Spleen (tissue), 11 donors: ENCODE data around the gene DNMT1. TPM values are rescaled to one million over a fixed set of nuclear protein-coding genes. Genes with fewer than 3 reads are reported as not detected.
"Not testable (repeated sequence)": the region's sequence is repeated elsewhere in the genome, so short reads cannot be mapped to it uniquely, and the experiment has no call there.

ENCODE experiments used
- DNase-seq: peaks from one replicate; pipeline ENCODE4 v3.0.0-alpha.2; 2020
- H3K27ac ChIP-seq, 8 donors: fragments of 200-600 bp; sonication (generic) in 7 of 8; 1 replicate in 4 of 8; 2 replicates in 4 of 8; pipeline versions ENCODE4 v1.5.0 to v1.8.0; 2016 to 2021; ENCODE audit warnings: inconsistent platforms in 4 of 8, mild to moderate bottlenecking in 4 of 8, moderate library complexity in 1 of 8
- H3K27me3 ChIP-seq, 7 donors: fragments of 200-600 bp; sonication (generic) in 6 of 7; replicated peaks in 1 of 7; 1 replicate in 4 of 7; 2 replicates in 3 of 7; pipeline versions ENCODE4 v1.5.0 to v1.8.0; 2016 to 2021; ENCODE audit warnings: inconsistent platforms in 3 of 7, mild to moderate bottlenecking in 1 of 7
- H3K36me3 ChIP-seq, 6 donors: fragments of 200-600 bp; sonication (generic) in 5 of 6; 1 replicate in 4 of 6; 2 replicates in 2 of 6; pipeline versions ENCODE4 v1.5.0 to v1.8.0; 2016 to 2021; ENCODE audit warnings: inconsistent platforms in 2 of 6
- H3K4me1 ChIP-seq, 6 donors: fragments of 200-600 bp; sonication (generic) in 5 of 6; 1 replicate in 3 of 6; 2 replicates in 3 of 6; pipeline versions ENCODE4 v1.5.0 to v1.8.0; 2016 to 2021; ENCODE audit warnings: inconsistent platforms in 3 of 6
- H3K4me3 ChIP-seq, 8 donors: fragments of 200-600 bp; sonication (generic) in 7 of 8; 1 replicate in 4 of 8; 2 replicates in 4 of 8; pipeline versions ENCODE4 v1.5.0 to v1.8.0; 2016 to 2021; ENCODE audit warnings: inconsistent platforms in 4 of 8, mild to moderate bottlenecking in 4 of 8, moderate library complexity in 2 of 8
- H3K9me3 ChIP-seq, 8 donors: fragments of 200-600 bp; sonication (generic) in 7 of 8; 1 replicate in 4 of 8; 2 replicates in 4 of 8; pipeline versions ENCODE4 v1.5.0 to v1.8.0; 2016 to 2021; ENCODE audit warnings: inconsistent platforms in 4 of 8
- POLR2A ChIP-seq, 3 donors: fragments of 450-650 bp; IDR thresholded peaks; one replicate each; pipeline ENCODE4 v1.5.1; 2017; ENCODE audit warnings: antibody characterized with exemption in 3 of 3, mild to moderate bottlenecking in 1 of 3
- POLR2AphosphoS5 ChIP-seq, 3 donors: sonication (generic); formaldehyde crosslinking; IDR thresholded peaks; one replicate each; pipeline ENCODE4 v1.5.1; 2017; ENCODE audit warnings: antibody characterized with exemption in 3 of 3
- WGBS, 5 donors: extraction: QIAGEN DNeasy Blood & Tissue Kit in 3 of 5; methylation state at CpG; one replicate each; pipeline versions ENCODE4 v1.1.5 to v1.1.7; 2013 to 2018; 5-methylcytosine and 5-hydroxymethylcytosine counted together
- intact Hi-C: fragments of 100-400 bp; cut with DNase I; formaldehyde crosslinking; loops from one replicate; pipeline ENCODE4 v1.15.0; 2023; ENCODE audit warnings: low total_unique reads
- polyA plus RNA-seq, 3 donors: library from polyadenylated mRNA; stranded (reverse); fragments of 200-250 nt; gene quantifications; one replicate each; pipeline ENCODE4 v1.2.1, GENCODE V29; 2013
- total RNA-seq, 7 donors: library from RNA; depleted of rRNA in 3 of 7; stranded (reverse); fragments of >200 nt in 3 of 7; fragmentation: NEBNext Ultra II Directional in 4 of 7; extraction: Animal tissue kit (Norgen Biotek cat#: 25700) in 4 of 7; gene quantifications; one replicate each; pipeline versions ENCODE4 v1.1.0 to v1.2.1, GENCODE V29; 2016 to 2021
- TF ChIP-seq, protein P1 (sequence below), 11 experiments: fragments of 200-600 bp in 7 of 11; fragments of 450-650 bp in 4 of 11; sonication (generic) in 4 of 11; IDR thresholded peaks in 8 of 11; conservative IDR thresholded peaks in 3 of 11; 1 replicate in 7 of 11; 2 replicates in 4 of 11; pipeline versions ENCODE4 v1.4.0 to v1.8.0; 2016 to 2021; ENCODE audit warnings: antibody characterized with exemption in 11 of 11, inconsistent platforms in 4 of 11, mild to moderate bottlenecking in 1 of 11
- donor health status: healthy with polysubstance abuse.
- donor health status: DM: no; HTN: no; CAD: no; lungs with moderate emphysema.
- donor health status: DM: no; HTN: no; CAD: no.
- donor health status: Bipolar disorder and iron deficiency.
- donor health status: healthy.
- donor health status: DM: no; HTN: no; CAD: no.
- donor health status: DM: yes; HTN: yes; CAD: no.

Gene DNMT1
- total and polyA plus RNA-seq, 10 donors = 40.6 to 131 (median 71.8) TPM

DNA sequence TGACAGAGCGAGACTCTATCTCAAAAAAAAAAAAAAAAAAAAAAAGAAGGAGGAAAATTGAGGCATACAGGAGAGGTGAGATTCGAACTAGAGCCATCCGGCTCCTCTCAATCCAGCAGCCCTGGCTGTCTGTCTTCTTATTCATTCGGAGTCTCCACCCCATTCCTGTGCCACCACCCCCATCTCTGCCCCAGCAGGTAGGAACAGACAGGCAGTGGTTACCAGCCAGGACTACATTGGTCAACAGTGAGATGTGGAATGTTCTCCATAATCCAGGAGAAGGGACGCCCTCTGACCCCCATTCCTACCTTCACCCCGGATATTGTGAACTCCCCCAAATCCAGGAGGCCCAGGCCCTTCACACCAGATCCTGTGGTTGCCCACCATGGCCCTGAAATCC lies 42.9 kb upstream of the DNMT1 start:
- no peak for DNase-seq
- no peaks in the 10 kb centered on the region for H3K27me3 ChIP-seq
- peaks cover 11 to 51% (median 22%) of the 10 kb centered on the region in 6 donors for H3K4me1 ChIP-seq
- 88 to 96% (median 93%) methylated on average over 6 of the region's 6 CpGs for WGBS, 5 donors
- TF ChIP-seq POLR2AphosphoS5 (IDR thresholded peaks at IDR 0.05) = no peak
- no peak for TF ChIP-seq POLR2A (IDR thresholded peaks at IDR 0.05)
- TF ChIP-seq, protein P1, sequence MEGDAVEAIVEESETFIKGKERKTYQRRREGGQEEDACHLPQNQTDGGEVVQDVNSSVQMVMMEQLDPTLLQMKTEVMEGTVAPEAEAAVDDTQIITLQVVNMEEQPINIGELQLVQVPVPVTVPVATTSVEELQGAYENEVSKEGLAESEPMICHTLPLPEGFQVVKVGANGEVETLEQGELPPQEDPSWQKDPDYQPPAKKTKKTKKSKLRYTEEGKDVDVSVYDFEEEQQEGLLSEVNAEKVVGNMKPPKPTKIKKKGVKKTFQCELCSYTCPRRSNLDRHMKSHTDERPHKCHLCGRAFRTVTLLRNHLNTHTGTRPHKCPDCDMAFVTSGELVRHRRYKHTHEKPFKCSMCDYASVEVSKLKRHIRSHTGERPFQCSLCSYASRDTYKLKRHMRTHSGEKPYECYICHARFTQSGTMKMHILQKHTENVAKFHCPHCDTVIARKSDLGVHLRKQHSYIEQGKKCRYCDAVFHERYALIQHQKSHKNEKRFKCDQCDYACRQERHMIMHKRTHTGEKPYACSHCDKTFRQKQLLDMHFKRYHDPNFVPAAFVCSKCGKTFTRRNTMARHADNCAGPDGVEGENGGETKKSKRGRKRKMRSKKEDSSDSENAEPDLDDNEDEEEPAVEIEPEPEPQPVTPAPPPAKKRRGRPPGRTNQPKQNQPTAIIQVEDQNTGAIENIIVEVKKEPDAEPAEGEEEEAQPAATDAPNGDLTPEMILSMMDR (IDR thresholded peaks at IDR 0.05 in 8 of 11, conservative IDR thresholded peaks at IDR 0.05 in 3 of 11) = no peak
- H3K36me3 ChIP-seq = no peaks in the 10 kb centered on the region
- no peaks in the 10 kb centered on the region for H3K9me3 ChIP-seq
- no peak overlapping the region for H3K4me3 ChIP-seq
- peak overlapping the region in 1 of 8 donors; percentile 11 for H3K27ac ChIP-seq
- intact Hi-C loops = no loop called here

DNA sequence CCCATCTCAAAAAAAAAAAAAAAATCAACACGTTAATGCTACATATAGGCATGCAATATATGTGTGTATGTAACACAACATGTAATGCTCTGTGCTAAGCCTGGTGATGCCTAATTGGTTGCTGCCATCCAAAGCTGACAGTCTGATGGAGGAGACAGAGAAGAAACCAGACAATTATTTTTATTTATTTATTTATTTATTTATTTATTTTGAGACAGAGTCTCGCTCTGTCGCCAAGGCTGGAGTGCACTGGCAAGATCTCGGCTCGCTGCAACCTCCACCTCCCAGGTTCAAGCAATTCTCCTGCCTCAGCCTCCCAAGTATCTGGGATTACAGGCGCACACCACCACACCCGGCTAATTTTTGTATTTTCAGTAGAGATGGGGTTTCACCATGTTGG lies 40.7 kb upstream of the DNMT1 start:
- peak overlapping the region; percentile 42 to 89 (median 82) for H3K27ac ChIP-seq
- peaks cover 0 to 11% (median 0%) of the 10 kb centered on the region in 7 donors for H3K27me3 ChIP-seq
- H3K4me1 ChIP-seq = peaks cover 11 to 67% (median 31%) of the 10 kb centered on the region in 6 donors
- H3K36me3 ChIP-seq, intact Hi-C loops, H3K9me3 ChIP-seq, DNase-seq: not testable (repeated sequence)
- peak overlapping the region in 1 of 8 donors; percentile 53 for H3K4me3 ChIP-seq
- 82 to 90% (median 86%) methylated on average over 7 of the region's 7 CpGs for WGBS, 5 donors

DNA sequence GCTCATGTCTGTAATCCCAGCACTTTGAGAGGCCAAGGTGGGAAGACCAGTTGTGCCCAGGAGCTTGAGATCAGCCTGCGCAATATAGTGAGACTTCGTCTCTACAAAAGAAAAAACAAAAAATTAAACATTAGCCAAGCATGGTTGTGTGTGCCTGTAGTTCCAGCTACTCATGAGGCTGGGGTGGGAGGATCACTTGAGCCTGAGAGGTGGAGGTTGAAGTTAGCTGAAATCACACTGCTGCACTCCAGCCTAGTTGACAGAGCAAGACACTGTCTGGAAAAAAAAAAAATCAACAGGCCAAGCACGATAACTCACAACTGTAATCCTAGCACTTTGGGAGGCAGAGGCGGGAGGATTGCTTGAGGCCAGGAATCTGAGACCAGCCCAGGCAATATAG lies 40.2 kb upstream of the DNMT1 start:
- intact Hi-C loops = no loop called here
- H3K36me3 ChIP-seq = no peaks in the 10 kb centered on the region
- H3K4me1 ChIP-seq = peaks cover 11 to 71% (median 35%) of the 10 kb centered on the region in 6 donors
- no peaks in the 10 kb centered on the region for H3K9me3 ChIP-seq
- peaks cover 0 to 15% (median 0%) of the 10 kb centered on the region in 7 donors for H3K27me3 ChIP-seq
- WGBS, 5 donors = 70 to 95% (median 81%) methylated on average over 4 of the region's 4 CpGs
- H3K4me3 ChIP-seq = no peak overlapping the region
- peak overlapping the region in 1 of 8 donors; percentile 89 for H3K27ac ChIP-seq
- no peak for DNase-seq
- no peak for TF ChIP-seq POLR2A (IDR thresholded peaks at IDR 0.05)
- TF ChIP-seq, protein P1 (IDR thresholded peaks at IDR 0.05 in 8 of 11, conservative IDR thresholded peaks at IDR 0.05 in 3 of 11) = no peak
- TF ChIP-seq POLR2AphosphoS5 (IDR thresholded peaks at IDR 0.05) = no peak

DNA sequence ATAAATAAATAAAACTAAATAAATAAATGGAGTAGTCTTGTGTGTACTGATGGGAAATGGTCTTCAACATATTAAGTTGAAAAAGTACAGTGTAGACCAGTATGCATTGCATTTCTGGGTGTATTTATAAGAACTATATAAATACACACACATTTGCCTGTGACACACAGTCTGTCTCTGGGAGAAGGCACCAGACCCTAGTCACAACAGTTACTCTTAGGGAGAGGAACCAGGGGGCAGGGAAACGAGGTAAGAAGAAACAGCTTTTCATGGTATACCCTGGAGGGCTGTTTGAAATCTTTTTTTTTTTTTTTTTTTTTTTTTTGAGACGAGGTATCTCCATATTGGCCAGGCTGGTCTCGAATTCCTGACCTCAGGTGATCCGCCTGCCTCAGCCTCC lies 39.2 kb upstream of the DNMT1 start:
- H3K27me3 ChIP-seq = peaks cover 0 to 18% (median 0%) of the 10 kb centered on the region in 7 donors
- intact Hi-C loops = no loop called here
- no peak for DNase-seq
- H3K9me3 ChIP-seq = no peaks in the 10 kb centered on the region
- TF ChIP-seq, protein P1 (IDR thresholded peaks at IDR 0.05 in 8 of 11, conservative IDR thresholded peaks at IDR 0.05 in 3 of 11) = no peak
- TF ChIP-seq POLR2A (IDR thresholded peaks at IDR 0.05) (no peak), POLR2AphosphoS5 (IDR thresholded peaks at IDR 0.05) (no peak)
- no peak overlapping the region for H3K27ac ChIP-seq
- 65 to 85% (median 77%) methylated on average over 4 of the region's 4 CpGs for WGBS, 5 donors
- H3K36me3 ChIP-seq = no peaks in the 10 kb centered on the region
- H3K4me3 ChIP-seq = no peak overlapping the region
- peaks cover 20 to 74% (median 44%) of the 10 kb centered on the region in 6 donors for H3K4me1 ChIP-seq
